Measurements from ENCODE around the gene TTLL5. TPM values are rescaled to one million over a fixed set of nuclear protein-coding genes. Genes with fewer than 3 reads are reported as not detected.

The TTLL5 gene
- total and polyA plus RNA-seq, 9 of the 15 experiments (the other 6 are each of a cell fraction or from before 2014, with no cell fraction given), result 4.1 to 18.9 (median 12.6) TPM

GRCh38 chr14:75995372-75996041 lies 334.5 kb downstream of the TTLL5 start:
- BruUV-seq (replicated peaks), result no TSS peak
- FAIRE-seq (no peak), ATAC-seq (no peak), DNase-seq (ENCODE audit: extremely low read depth in 1 of 4, low spot score in 3 of 4) (no peak)
- Histone ChIP-seq H3K4me2 (ENCODE audit: insufficient read depth, low read length) (no peak overlapping the region), H3K27ac (ENCODE audit: extremely low read depth, low read depth, low read length) (no peak overlapping the region), H3K9me1 (ENCODE audit: control insufficient read depth, insufficient read depth, low read length) (no peaks in the 10 kb centered on the region), H4K20me1 (replicated peaks; ENCODE audit: control insufficient read depth, insufficient read depth, low read length) (no peaks in the 10 kb centered on the region), H3K4me1 (replicated peaks in 1 of 2; ENCODE audit: control insufficient read depth in 2 of 2, insufficient read depth in 2 of 2, low read length in 2 of 2) (no peaks in the 10 kb centered on the region; a peak in 1 of 5 replicates), H3K36me3 (ENCODE audit: control insufficient read depth, insufficient read depth, low read length) (no peaks in the 10 kb centered on the region), H3K4me3 (no peak overlapping the region), H3K9ac (ENCODE audit: insufficient read depth in 1 of 2, low read depth in 2 of 2, low read length in 2 of 2) (no peak overlapping the region), H3K79me2 (ENCODE audit: control insufficient read depth, insufficient read depth, low read length) (no peaks in the 10 kb centered on the region), H2AFZ (ENCODE audit: low read depth, low read length) (no peak overlapping the region), H3K9me3 (replicated peaks; ENCODE audit: control insufficient read depth, insufficient read depth, low read depth, low read length) (no peaks in the 10 kb centered on the region), H3K27me3 (ENCODE audit: control insufficient read depth in 2 of 2, insufficient read depth in 2 of 2, low read length in 2 of 2) (no peaks in the 10 kb centered on the region)
- CTCF ChIA-PET (ENCODE audit: low intra/inter-chr PET ratio), result no interaction called here
- TF ChIP-seq, protein P1, sequence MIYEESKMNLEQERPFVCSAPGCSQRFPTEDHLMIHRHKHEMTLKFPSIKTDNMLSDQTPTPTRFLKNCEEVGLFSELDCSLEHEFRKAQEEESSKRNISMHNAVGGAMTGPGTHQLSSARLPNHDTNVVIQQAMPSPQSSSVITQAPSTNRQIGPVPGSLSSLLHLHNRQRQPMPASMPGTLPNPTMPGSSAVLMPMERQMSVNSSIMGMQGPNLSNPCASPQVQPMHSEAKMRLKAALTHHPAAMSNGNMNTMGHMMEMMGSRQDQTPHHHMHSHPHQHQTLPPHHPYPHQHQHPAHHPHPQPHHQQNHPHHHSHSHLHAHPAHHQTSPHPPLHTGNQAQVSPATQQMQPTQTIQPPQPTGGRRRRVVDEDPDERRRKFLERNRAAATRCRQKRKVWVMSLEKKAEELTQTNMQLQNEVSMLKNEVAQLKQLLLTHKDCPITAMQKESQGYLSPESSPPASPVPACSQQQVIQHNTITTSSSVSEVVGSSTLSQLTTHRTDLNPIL (CRISPR knock-in tag; IDR thresholded peaks at IDR 0.05), result no peak
- TF ChIP-seq HMGN3 (IDR thresholded peaks at IDR 0.05; ENCODE audit: borderline replicate concordance, extremely low read depth, insufficient read length, low read depth, low read length) (no peak), POLR2AphosphoS2 (IDR thresholded peaks at IDR 0.05; ENCODE audit: low read length) (no peak), DDX20 (tag; IDR thresholded peaks at IDR 0.05; ENCODE audit: low read depth) (no peak), DIDO1 (tag; IDR thresholded peaks at IDR 0.05; ENCODE audit: low read depth) (no peak), NCOA2 (IDR thresholded peaks at IDR 0.05; ENCODE audit: partially characterized antibody in 2 of 2) (no peak), ZNF830 (CRISPR knock-in tag; IDR thresholded peaks at IDR 0.05) (no peak), HNRNPL (IDR thresholded peaks at IDR 0.05; ENCODE audit: low read depth, low read length) (no peak)
- TF ChIP-seq, protein P2, sequence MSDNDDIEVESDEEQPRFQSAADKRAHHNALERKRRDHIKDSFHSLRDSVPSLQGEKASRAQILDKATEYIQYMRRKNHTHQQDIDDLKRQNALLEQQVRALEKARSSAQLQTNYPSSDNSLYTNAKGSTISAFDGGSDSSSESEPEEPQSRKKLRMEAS (CRISPR knock-in tag; IDR thresholded peaks at IDR 0.05), result no peak
- intact Hi-C loops (cut with micrococcal nuclease), result no loop called here
- in situ Hi-C loops (cut with MboI), result no loop called here
- POLR2A ChIA-PET, result interaction anchor here (0.6 kb wide), 1 partner anchor 9 kb away, joined by 3 read pairs; no protein-coding TSS in a partner anchor
- 55% methylated on average over 17 of the region's 17 CpGs for WGBS (ENCODE audit: insufficient coverage, low coverage, missing lambda C conversion rate)
